ENCODE results near the gene MEIOSIN. TPM values are rescaled to one million over a fixed set of nuclear protein-coding genes. Genes with fewer than 3 reads are reported as not detected.

Gene MEIOSIN
- polyA plus RNA-seq, 1 of the 3 experiments (the other 2 are of a cell fraction) = 0.03 TPM

- CTCF ChIA-PET = interaction anchor here (1.4 kb wide), 1 partner anchor 34 kb away, joined by 3 read pairs; no protein-coding TSS in a partner anchor
Measured at GRCh38 chr19:45764945-45765701, 31.9 kb downstream of the MEIOSIN start.

More at GRCh38 chr19:45764945-45765701, 31.9 kb downstream of the MEIOSIN start:
- WGBS (ENCODE audit: low lambda C conversion rate) = 79% methylated on average over 13 of the region's 21 CpGs
- Histone ChIP-seq H2AFZ (ENCODE audit: low read depth) (no peak overlapping the region), H3K9me2 (no peaks in the 10 kb centered on the region), H3K9me3 (no peaks in the 10 kb centered on the region), H3K4me1 (ENCODE audit: control insufficient read depth in 1 of 2, insufficient read depth in 2 of 2, low read depth in 1 of 2, low read length in 1 of 2) (peaks cover 4 to 20% of the 10 kb centered on the region in 2 experiments; a peak in 2 of 4 replicates), H3K27ac (ENCODE audit: low read depth in 2 of 2, low read length in 1 of 2) (no peak overlapping the region), H3F3A (replicated peaks; ENCODE audit: insufficient read depth) (peaks cover 9% of the 10 kb centered on the region), H3K36me3 (replicated peaks in 1 of 2; ENCODE audit: control insufficient read depth in 1 of 2, insufficient read depth in 2 of 2, low read length in 1 of 2) (no peaks in the 10 kb centered on the region), H3K27me3 (ENCODE audit: insufficient read depth) (no peaks in the 10 kb centered on the region), H4K20me1 (ENCODE audit: insufficient read depth) (0 out of 2 replicates have a peak, but pooled peaks cover 4% of the 10 kb centered on the region), H3K4me2 (no peak overlapping the region), H3K4me3 (ENCODE audit: low read depth in 2 of 2, low read length in 1 of 2) (no peak overlapping the region), H3K79me2 (ENCODE audit: insufficient read depth) (no peaks in the 10 kb centered on the region), H3K9ac (no peak overlapping the region)
- DNase-seq = peak; percentile 28
- POLR2A ChIA-PET = no interaction called here
- no peak for TF ChIP-seq RCOR1 (IDR thresholded peaks at IDR 0.05; ENCODE audit: low read length)
- no peak for TF ChIP-seq RAD21 (IDR thresholded peaks at IDR 0.05; ENCODE audit: low read length)
- TF ChIP-seq EZH2phosphoT487 (IDR thresholded peaks at IDR 0.05; ENCODE audit: borderline replicate concordance, low read depth) = no peak
- TF ChIP-seq POLR2AphosphoS5 (IDR thresholded peaks at IDR 0.05; ENCODE audit: low read depth, low read length) = no peak
- no peak for TF ChIP-seq RFX5 (IDR thresholded peaks at IDR 0.05; ENCODE audit: low read length)
- TF ChIP-seq FOXJ3 (CRISPR knock-in tag; IDR thresholded peaks at IDR 0.05) = no peak
- TF ChIP-seq REST (IDR thresholded peaks at IDR 0.05; ENCODE audit: low read depth, low read length) = no peak
- TF ChIP-seq FOXM1 (IDR thresholded peaks at IDR 0.05; ENCODE audit: low read depth) = no peak
- no peak for TF ChIP-seq RXRA (IDR thresholded peaks at IDR 0.05; ENCODE audit: borderline replicate concordance, low read depth)
- TF ChIP-seq SMC3 (IDR thresholded peaks at IDR 0.05; ENCODE audit: low read depth, low read length) = no peak
- TF ChIP-seq IRF3 (IDR thresholded peaks at IDR 0.05; ENCODE audit: low read depth, low read length) = no peak
- TF ChIP-seq NRF1 (IDR thresholded peaks at IDR 0.05; ENCODE audit: low read depth, low read length) = no peak
- no peak for TF ChIP-seq ELF1 (IDR thresholded peaks at IDR 0.05)

All from SK-N-SH (cell line).